Ecto neural progenitor cell (in vitro differentiated cells): ENCODE measurements around the gene CETN1.

Experiments
- DNase-seq: peaks from one replicate; pipeline ENCODE4 v3.0.0-alpha.2; 2018; ENCODE audit warnings: low spot score

CETN1 gene

DNA sequence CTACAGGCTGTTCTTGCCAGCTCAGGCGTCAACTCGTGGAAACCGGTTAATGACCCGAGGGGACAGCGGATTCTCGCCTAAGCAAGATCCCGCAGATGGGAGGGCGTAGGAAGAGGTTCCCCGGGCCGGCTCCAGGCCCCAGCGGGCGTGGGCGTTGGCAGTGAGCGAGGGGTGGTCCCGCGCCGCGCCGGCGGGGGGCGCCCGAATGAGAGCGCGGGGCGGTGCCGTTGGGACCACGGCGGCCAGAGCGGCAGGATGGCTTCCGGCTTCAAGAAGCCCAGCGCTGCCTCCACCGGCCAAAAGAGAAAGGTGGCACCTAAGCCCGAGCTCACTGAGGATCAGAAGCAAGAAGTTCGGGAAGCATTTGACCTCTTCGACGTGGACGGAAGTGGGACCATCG lies at the start of gene CETN1:
Gene CETN1, plus strand, starts transcription at position 227 of the 400 bp plus-strand sequence. Its CDS starts 29 bp downstream, at position 256.
- DNase-seq, result no peak

DNA sequence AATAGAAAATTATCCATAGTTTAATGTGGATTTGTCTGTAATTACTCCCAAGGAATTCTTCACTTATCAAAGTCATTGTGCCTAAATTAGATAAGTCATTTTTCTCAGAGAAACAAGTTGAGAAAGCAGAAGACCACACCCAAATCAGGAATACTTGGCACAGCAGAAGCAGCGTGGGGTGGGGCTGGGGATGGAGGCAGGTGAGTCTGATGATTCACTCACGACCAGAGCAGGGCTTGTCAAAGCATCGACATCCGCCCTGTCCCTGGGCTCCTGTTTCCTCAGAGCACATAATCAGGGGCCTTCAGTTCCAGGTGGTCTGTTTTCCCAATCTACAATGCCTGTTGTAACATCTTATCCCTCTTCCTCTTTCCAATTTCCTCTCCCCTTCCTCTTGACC lies 48.2 kb upstream of the CETN1 start:
- DNase-seq, result no peak

DNA sequence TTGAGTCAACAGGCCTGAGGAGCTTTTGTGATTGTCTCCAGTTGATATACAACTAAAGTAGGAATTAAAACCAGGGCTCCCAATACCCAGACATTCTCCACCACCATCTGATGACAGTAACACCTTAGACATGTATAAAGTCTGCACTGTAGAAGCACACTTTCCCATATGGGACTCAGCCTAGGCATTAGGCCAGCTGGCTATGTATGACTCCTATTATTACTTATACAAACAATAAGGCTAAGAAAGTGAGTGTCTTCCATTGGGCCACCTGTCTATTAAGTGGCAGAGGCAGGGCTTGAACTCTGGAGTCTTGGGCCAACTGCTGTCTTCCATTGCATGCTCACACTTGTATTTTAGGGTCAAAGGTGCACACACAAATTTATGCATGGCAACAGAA lies 47.5 kb upstream of the CETN1 start:
- DNase-seq, result no peak

DNA sequence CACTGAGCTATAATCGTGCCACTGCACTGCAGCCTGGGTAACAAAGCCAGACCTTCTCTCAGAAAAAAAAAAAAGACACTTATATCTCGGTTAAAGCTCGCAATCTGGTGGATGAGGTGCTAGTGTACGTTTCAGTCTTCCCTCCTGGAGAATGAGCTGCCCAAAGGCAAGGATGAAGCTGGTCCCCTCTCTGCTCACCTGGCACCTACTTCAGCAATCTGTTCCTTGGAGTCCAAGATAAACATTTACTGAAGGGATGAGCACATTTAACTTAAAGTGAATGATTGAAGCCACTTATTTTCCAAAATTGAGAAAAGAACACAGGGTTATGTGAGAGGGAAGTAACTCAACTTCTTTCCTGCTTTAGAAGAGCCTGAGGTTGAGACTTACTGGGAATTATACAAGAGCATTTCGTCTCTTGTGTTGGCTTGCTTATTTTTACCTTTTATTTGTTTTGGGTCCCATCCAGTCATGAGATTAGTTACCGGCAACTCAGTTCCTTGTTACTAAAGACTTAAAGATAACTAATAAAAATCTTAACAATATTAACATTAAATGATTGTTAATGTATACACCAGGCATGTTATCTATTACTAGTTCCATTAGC lies 46.1 kb upstream of the CETN1 start:
- no peak for DNase-seq

DNA sequence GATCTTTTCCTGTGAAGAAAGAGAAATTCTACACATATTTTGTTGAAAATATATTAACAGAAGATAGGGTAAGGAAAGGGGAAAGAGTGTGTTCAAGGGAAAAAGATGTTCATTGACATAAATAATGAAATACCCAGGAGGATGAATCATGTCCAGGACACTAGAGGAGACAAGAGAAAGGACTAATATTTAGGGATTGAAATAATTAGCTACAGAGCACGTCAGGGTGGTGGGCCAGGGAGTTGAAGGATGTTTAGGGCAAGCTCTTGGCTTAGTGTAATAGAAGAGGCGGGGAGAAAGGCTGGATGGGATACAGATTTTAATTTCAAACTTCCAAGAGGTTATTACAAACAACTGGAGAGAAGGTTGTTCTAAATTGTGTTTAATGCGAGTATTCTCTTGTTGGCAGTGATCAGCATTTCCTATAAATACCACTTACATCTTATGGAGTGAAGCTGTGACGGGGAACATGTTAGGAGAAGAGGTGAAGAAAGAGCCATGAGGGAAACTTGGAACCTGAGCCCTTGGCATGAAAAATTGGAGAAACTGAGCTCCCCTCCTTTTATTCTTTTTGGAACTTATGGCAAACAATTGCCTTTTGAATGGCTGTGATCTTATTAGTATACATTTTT lies 36.6 kb upstream of the CETN1 start:
- DNase-seq, result no peak

DNA sequence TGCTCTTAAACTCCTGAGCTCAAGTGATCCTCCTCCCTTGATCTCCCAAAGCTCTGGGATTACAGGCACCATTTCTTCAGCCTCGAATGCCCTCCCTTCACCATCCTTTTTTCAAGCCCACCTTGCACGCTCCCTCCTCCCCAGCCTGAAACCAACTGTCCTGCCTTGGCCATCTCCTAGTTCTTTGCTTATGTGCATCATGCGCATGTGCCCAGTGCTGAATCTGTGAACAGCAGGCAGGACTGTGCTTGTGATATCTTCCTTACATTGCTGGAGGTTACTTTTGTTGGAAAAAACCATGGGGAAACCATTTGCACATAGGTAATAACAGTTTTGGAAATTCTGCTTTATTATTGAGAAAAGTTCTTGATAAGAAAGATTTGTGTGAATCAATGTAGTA lies 30.2 kb upstream of the CETN1 start:
- DNase-seq, result no peak

DNA sequence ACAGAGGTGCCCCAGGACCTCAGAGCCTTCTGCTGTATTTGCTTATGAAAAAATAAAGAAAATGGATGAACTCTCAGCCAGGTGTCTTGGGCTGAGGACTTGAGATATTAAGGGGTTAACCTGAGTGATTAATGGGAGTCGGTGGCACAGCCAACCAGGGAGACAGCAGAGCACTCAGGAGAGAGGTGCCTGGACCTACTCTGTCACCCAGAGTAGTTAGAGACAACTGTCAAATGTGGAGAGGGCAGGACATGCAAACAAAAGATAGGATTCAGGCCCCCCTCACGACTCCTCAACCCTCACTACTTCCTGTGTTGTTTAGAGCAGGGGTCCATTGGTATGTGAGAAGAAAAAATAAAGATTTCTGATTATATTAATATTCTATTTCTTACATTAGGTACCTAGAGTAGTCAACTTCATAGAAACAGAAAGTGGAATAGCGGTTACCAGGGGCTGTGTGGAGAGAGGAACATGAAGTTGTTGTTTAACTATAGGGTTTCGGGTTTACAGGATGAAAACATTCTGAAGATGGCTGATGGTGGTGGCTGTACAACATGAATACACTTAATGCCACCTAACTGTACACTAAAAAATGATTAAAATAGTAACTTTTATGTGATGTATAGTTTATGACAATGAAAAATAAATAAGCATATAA lies 28.6 kb upstream of the CETN1 start:
- DNase-seq, result no peak

DNA sequence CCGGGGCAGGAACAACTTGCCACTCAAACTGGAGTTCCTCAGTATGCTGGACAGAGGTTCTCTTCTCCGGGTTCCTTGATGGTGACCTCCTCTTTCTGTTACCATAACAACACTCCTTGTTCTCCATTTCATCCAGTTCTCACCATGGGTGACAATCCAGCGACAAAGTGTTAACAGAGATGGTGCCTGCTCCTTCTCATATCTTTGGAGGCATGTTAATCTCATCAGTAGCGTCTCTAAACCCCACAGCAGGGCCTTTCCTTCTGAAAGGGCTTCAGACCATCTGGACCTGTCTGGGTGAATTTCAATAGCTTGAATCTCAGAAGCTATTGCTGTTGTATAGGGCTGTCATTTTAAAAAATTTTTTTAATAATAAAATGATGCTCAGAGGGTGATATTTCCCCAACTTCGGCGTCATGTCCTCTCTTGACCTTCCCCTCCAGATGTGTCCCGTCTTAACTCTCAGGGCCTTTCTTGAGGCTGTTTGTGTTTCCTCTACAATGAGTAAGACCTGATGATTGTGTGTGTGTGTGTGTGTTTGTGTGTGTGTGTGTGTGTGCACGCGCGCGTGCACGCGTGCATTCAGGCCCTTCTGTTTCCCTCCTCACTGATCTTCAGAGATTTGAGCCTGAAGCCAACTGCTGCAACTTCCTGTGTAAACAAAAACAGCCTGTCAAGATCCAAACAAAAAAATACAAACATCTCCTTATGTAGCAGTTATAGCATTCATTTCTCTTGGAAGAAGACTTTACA lies 24.3 kb upstream of the CETN1 start:
- peak; percentile 51 for DNase-seq

DNA sequence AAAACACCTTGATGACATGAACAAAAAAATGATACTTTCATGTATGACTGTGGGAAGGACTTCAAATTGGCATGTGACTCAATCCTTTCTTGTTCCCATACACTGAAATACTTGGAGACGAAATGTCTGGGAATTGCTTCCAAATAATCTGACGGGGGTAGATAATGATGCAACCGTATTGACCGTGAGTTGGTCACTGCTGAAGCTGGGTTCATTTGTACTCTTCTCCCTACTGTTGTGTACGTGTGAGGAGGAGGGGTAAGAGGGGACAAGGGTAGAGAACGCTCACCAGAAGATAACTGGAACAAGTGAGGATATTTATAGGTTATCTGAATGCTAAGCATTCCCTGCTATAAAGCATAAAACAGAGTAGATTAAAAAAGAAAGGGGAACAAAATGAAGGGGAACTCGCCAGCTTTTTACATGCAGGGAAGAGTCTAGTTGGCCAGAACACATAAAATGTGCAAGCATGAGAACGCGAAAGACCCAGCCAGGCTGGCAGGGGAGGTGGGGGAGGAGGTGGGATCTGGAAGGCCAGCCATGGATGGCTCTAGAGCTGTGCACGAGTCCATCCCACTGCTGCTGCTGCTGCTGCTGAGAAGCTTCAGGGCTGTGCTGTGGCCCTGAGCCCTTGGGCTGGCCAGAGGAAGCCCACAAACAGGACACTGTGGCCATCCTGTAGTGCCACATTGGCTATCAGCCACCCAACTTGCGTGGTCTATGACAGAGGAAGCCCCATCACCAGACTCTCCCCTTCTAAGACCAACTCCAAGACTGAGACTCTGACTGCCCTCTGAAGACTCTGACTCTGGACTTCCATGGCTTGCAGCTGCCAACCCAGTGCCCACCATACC lies 15.2 kb upstream of the CETN1 start:
- DNase-seq, result no peak

DNA sequence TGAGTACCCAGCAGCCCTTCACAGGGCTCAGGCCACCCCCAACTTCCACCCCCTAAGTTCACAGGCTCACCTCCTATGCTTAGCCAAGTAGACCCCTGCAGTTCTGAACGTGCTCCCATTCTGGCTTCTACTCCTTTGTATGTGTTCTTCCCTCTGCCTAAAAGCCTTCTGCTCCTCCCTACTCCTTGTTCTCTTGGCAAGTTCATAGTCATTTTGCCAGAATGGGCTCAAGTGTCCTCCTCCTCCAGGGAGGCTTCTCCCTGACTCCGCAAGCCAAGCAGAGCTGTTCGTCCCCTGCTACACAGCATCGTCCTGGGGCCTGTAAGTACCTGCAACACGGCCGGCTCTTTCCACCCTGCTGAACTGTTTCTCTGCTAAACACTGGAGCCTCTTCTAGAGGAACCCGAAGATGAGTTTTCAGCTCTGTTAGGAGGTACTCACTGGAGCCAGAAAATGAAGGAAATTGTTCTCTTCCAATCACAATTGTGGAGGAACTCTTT lies 14.6 kb upstream of the CETN1 start:
- no peak for DNase-seq

DNA sequence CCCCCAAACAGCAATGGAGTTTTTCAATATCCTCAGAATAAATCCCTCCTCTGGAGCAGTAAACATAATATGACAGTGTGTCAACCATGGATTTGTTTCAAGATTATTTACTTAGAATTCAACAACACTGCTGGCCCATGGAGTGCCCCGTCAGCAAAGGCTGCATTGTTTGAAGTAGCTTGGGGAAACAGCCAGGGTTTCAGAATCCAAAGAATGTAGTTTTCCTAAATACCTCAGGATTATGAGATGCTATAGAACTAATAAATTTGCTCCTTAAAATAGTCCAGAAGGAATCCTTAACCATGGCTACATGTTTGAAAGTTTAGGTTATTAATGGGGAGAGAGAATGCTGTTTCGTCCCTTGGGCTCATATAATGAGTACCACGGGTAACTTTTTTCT lies 13.1 kb upstream of the CETN1 start:
- no peak for DNase-seq

DNA sequence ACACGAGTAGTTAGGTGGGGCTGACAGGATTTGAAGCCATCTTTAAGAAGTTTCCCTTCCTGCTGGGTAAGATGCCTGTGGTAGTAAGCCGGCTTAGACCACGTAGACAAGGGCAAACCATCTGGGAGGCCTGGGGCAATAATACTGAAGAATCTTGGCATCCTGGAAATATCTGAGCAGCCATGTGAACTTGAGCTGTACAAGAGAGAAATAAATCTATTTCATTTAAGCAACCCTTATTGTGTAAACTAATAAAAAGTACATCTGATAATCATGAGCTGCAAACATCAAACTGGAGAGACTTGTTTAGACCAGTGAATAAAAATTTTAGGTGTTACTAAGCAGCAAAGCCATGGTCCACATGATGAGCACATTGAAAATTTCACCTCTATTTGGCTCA lies 11.4 kb upstream of the CETN1 start:
- DNase-seq, result no peak

DNA sequence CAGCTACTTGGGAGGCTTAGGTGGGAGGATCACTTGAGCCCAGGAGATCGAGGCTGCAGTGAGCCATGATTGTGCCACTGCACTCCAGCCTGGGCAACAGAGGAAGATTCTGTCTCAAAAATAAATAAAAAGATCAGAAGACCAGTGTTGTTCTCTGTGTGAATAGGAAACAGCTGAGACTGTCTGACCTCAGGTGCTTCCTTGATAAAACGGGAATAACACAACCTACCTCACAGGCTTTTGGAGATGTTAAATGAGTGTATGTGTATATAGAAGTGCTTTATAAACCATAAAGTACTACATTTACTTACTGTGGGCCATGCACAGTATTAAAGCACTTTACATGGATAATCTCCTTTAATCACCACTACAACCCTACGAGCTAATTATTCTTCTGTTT lies 9.9 kb upstream of the CETN1 start:
- no peak for DNase-seq

DNA sequence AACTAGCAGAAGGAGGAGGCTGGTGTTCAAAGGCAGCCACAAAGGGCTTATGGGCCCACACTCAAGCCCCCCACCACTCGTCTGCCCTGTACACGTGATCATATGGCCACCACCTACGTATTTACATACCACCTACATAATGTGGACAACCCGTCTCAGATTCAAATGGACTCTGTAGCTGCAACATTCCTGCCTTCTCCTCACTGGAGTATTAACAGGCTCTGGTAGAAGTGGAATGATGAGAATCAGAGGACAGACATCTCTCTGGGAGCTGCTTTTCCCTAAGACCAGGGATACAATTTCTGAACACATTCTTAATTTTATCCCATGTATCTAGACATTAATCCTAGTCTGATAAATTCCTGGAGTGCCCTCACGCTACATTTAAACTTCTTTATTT lies 9.5 kb upstream of the CETN1 start:
- DNase-seq, result no peak

DNA sequence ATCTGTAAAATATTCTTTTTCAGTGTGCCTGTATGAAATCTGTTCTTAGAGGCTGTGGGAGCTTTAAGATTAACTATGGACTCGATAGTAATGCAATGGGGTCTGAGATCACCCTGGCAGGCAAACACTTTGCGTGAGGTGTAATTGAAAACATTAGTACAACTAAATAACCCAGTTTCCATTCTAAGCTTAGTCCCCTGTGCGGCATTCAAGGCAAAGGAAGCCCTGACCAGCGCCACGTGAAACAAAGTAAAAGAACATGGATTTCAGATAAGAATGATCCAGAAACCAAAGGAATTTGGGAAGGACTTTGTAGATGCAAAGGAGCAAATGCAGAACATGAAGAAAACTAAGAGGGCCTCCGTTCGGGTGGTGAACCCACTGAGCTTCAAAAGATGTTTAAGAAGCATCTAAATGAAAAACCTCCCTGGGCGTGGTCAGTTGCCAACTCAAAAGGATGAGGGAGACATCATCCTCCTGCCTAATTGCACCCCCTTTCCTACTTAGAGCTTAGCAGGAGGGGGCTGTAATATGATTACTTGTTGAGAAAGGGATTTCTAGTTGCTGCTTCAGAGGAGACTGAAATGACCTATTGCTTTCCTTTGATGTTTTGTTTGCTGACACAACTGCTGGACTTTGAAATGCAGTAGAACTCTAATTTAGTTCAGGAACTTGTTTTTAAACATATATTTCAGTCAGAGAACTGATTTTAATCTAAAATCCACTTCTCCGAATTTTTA lies 7.9 kb upstream of the CETN1 start:
- DNase-seq, result no peak

DNA sequence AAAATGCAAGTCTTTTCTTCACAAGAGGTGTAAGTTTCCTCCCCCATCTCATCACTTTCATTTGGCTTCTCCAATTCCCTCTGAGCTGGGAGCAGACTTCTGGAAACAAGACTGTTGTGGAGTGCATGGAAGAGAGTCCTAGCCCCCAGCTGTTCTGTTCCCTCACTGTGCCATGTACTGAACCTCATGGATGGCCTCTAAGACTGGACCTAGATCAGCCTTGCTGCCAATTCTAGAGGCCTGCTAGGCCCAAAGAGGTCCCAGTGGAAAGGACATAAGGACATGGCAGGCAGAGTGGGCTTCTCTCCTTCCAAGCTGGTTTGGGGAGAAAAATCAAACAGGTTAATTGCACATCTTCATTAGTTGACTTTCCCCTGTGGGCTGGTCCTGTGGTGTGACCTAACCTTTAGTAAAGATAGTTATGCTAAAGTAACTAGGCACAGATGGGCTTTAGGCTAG lies 7.3 kb upstream of the CETN1 start:
- no peak for DNase-seq

DNA sequence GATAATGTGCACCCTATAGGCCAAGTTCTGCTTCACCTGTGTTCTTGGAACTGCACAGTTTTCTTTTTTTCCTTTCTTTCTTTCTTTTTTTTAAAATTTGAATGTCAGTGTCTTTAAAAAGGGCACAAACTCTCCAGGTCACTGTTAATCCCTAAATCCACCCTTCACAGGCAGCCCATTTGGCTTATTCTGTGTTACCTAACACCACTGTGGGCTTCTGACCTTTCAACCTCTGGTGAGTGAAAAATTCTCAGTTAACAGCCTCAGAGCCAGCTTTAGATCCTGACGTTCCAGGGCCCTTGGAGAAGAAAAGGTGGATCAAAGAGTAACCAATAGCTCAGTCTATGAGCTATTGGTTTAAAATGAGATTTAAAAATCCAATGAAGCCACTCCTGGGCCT lies 6.8 kb upstream of the CETN1 start:
- no peak for DNase-seq

DNA sequence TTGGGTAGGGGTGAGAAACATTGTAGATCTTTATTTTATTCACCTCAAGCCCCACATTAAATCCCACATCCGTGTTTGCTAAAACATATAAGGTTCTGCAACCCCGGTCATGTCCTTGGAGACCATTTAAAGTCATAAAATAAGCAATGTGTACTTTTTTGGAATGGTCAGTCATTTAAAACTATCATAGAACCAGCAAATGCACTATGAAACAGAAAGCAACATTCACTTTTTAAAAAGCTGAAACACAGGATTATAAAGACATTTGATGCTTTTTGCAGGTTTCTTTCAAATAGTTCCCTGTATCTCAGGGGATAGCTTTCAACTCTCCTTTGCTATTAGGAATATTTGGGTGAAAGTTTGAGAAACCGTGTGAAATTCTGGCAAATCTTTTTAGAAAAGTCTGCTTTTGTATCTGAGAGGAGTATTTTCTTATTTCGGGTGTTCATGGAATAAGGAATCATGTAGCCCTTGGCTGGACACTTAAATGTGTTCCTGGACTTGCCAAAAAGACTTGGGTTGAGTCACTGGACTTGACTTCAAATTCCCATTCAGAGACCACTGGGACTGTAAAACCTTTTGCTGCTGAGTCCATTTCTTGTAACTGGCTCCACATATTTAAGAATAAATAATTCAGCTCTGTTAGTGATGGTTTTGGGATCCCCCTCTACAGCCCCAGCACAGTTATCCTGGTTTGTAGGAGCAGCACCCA lies 5.9 kb upstream of the CETN1 start:
- no peak for DNase-seq

DNA sequence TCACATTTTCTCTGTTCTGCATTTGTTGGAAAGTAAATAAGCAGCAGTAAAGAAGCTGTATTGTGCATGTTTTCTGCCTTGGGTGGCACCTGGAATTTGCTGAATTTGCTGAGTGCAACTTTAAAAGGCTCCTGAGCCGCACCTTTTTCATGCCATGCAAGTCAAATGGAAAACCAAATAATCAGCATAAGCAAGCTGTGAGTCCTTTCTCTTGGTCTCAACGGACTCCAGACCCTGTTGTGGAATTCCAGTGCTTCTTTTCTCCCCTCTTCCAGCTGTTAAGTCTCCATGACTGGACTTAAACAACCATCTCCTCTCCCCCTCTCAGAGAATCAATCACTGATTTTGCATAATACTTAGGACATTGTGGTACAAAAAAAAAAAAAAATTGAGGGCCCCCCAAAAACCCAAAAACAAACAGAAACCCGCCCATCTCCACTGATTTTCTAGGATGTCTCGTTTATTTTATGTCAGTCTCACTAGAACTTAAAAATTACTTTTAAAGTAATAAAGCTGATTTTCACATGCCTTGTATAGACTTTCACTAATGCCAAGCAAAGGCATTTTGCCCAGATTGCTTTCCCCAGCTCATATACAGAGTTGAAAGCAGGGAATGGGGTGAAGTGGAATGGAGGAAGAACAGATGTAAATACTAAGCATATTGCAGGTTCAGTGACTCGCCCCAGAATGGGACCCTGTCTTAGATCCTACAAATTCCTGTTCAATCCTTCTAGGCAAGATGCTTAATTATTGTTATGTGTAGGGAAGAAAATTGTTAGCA lies 5.1 kb upstream of the CETN1 start:
- DNase-seq, result no peak

DNA sequence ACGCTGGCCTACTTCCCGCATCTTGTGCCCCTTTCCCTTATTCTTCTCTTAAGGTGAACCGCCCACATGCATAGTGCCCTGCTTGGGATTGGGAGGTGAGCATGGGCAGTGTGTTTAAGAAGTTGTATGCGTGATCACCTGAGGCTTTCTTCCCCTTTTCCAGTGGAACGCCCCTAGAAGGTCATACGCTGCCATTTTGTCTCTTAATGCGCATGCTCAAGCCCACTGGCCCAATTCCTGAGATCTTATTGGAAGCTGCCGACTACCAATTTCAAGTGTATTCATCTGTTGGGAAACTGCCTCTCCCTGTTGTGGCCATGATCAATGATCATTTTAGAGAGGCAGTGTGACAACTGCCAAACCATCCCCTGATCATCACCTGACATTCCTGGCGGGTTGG lies 3.3 kb upstream of the CETN1 start:
- no peak for DNase-seq
